GM18502 (cell line): Measurements from ENCODE around the gene MAPK8IP2.
"Not testable (repeated sequence)": the region's sequence is repeated elsewhere in the genome, so short reads cannot be mapped to it uniquely, and the experiment has no call there.

Experiments
- ATAC-seq: cut with Tn5 transposase; IDR thresholded peaks from one replicate; pipeline ENCODE4 v1.9.1; 2021; ENCODE audit warnings: mild to moderate bottlenecking; ENCODE audit not compliant: unreplicated experiment, poor library complexity

Gene MAPK8IP2

GRCh38 chr22:50628543-50629134 is 28.0 kb downstream of the MAPK8IP2 start:
- no peak for ATAC-seq

GRCh38 chr22:50630376-50630775 is 29.8 kb downstream of the MAPK8IP2 start:
- ATAC-seq: no peak

- ATAC-seq: no peak
These were observed 32.5 kb downstream of the MAPK8IP2 start for GRCh38 chr22:50633086-50633485.

- no peak for ATAC-seq
These were observed 33.2 kb downstream of the MAPK8IP2 start for GRCh38 chr22:50633771-50634170.

- ATAC-seq: no peak
These were observed 35.0 kb downstream of the MAPK8IP2 start for GRCh38 chr22:50635591-50635990.

- ATAC-seq: not testable (repeated sequence)
These were observed 39.7 kb downstream of the MAPK8IP2 start for GRCh38 chr22:50640296-50640695.

- no peak for ATAC-seq
These were observed 40.5 kb downstream of the MAPK8IP2 start for GRCh38 chr22:50640857-50641647.

GRCh38 chr22:50641696-50642607 is 41.4 kb downstream of the MAPK8IP2 start:
- no peak for ATAC-seq

- ATAC-seq: not testable (repeated sequence)
These were observed 42.6 kb downstream of the MAPK8IP2 start for GRCh38 chr22:50643021-50643820.

GRCh38 chr22:50643821-50644101 is 43.2 kb downstream of the MAPK8IP2 start:
- not testable (repeated sequence) for ATAC-seq

GRCh38 chr22:50653256-50653655 is 52.7 kb downstream of the MAPK8IP2 start:
- no peak for ATAC-seq

GRCh38 chr22:50654664-50655063 is 54.1 kb downstream of the MAPK8IP2 start:
- not testable (repeated sequence) for ATAC-seq

- ATAC-seq: no peak
These were observed 55.8 kb downstream of the MAPK8IP2 start for GRCh38 chr22:50656122-50657070.

GRCh38 chr22:50657925-50658324 is 57.3 kb downstream of the MAPK8IP2 start:
- ATAC-seq: no peak

- not testable (repeated sequence) for ATAC-seq
These were observed 59.1 kb downstream of the MAPK8IP2 start for GRCh38 chr22:50659711-50660110.

GRCh38 chr22:50660306-50660705 is 59.7 kb downstream of the MAPK8IP2 start:
- ATAC-seq: no peak
